A673 (cell line): ENCODE data around the gene EHBP1L1. TPM values are rescaled to one million over a fixed set of nuclear protein-coding genes. Genes with fewer than 3 reads are reported as not detected.

Experiments used
- BruUV-seq: library from RNA; stranded (reverse); fragments of 400-500 nt; replicated peaks from 2 replicates; lab custom pipeline; 2021; lab: Mats Ljungman, UMichigan
- CTCF ChIA-PET: fragments of 300-600 bp; sonication (Branson Sonifier 250); formaldehyde crosslinking; loops from one replicate; lab custom pipeline; 2022; ENCODE audit warnings: antibody characterized with exemption; lab: Charles Lee
- POLR2A ChIA-PET: fragments of 300-600 bp; sonication (Branson Sonifier 250); formaldehyde crosslinking; loops from one replicate; lab custom pipeline; 2022; ENCODE audit warnings: antibody characterized with exemption; ENCODE audit not compliant: low non-redundant PET; lab: Charles Lee
- DNase-seq: peaks from one replicate; pipeline ENCODE4 v3.0.0-alpha.2; 2015; ENCODE audit warnings: low spot score
- H3K27ac ChIP-seq: fragments of 200-600 bp; sonication (generic); 2 replicates; pipeline ENCODE4 v1.5.1; 2016; ENCODE audit warnings: mixed run types, low read depth, mild to moderate bottlenecking, mixed read lengths, antibody characterized with exemption, low read length; ENCODE audit not compliant: poor library complexity, severe bottlenecking
- H3K27me3 ChIP-seq: fragments of 200-600 bp; sonication (generic); replicated peaks from 2 replicates; pipeline ENCODE4 v1.6.1; 2017; ENCODE audit warnings: mixed run types, low read depth, mild to moderate bottlenecking, mixed read lengths, antibody characterized with exemption, low read length; ENCODE audit not compliant: insufficient read depth, poor library complexity
- H3K36me3 ChIP-seq: fragments of 200-600 bp; sonication (generic); 2 replicates; pipeline ENCODE4 v1.6.1; 2016; ENCODE audit warnings: mixed run types, mild to moderate bottlenecking, mixed read lengths, antibody characterized with exemption, low read length; ENCODE audit not compliant: insufficient read depth, poor library complexity, severe bottlenecking
- H3K4me1 ChIP-seq: fragments of 200-600 bp; sonication (generic); 2 replicates; pipeline ENCODE4 v1.6.1; 2017; ENCODE audit warnings: mixed run types, mild to moderate bottlenecking, mixed read lengths, antibody characterized with exemption, low read length; ENCODE audit not compliant: insufficient read depth, poor library complexity, severe bottlenecking
- H3K4me3 ChIP-seq: fragments of 200-600 bp; sonication (generic); 2 replicates; pipeline ENCODE4 v1.5.1; 2016; ENCODE audit warnings: low read depth, mixed run types, mild to moderate bottlenecking, mixed read lengths, low read length; ENCODE audit not compliant: poor library complexity, severe bottlenecking
- H3K9me3 ChIP-seq: fragments of 200-600 bp; sonication (generic); 2 replicates; pipeline ENCODE4 v1.6.1; 2016; ENCODE audit warnings: mixed run types, low read depth, mild to moderate bottlenecking, mixed read lengths, antibody characterized with exemption, low read length; ENCODE audit not compliant: poor library complexity, severe bottlenecking
- EZH2 ChIP-seq: fragments of 200-600 bp; sonication (generic); IDR thresholded peaks from 2 replicates; pipeline ENCODE4 v1.6.1; 2017; ENCODE audit warnings: borderline replicate concordance, low read depth, mild to moderate bottlenecking, mixed read lengths, antibody characterized with exemption, low read length; ENCODE audit not compliant: poor library complexity, severe bottlenecking
- intact Hi-C: fragments of 100-400 bp; cut with micrococcal nuclease; formaldehyde crosslinking; loops from one replicate; pipeline ENCODE4 v1.10.0; 2022; ENCODE audit not compliant: unreplicated experiment
- total RNA-seq: library from RNA; stranded (reverse); gene quantifications from 2 replicates; pipeline ENCODE4 v1.2.3, GENCODE V29; 2021
- TF ChIP-seq, protein P1 (sequence below): fragments of 300-800, 200-600 bp; sonication (generic); conservative IDR thresholded peaks from 2 replicates; pipeline ENCODE4 v1.5.1; 2017; ENCODE audit warnings: low read depth, mild to moderate bottlenecking, antibody characterized with exemption, low read length, moderate library complexity, mixed read lengths

Gene EHBP1L1
- total RNA-seq, 1 experiment from 2014 or later = 29.5 TPM

DNA sequence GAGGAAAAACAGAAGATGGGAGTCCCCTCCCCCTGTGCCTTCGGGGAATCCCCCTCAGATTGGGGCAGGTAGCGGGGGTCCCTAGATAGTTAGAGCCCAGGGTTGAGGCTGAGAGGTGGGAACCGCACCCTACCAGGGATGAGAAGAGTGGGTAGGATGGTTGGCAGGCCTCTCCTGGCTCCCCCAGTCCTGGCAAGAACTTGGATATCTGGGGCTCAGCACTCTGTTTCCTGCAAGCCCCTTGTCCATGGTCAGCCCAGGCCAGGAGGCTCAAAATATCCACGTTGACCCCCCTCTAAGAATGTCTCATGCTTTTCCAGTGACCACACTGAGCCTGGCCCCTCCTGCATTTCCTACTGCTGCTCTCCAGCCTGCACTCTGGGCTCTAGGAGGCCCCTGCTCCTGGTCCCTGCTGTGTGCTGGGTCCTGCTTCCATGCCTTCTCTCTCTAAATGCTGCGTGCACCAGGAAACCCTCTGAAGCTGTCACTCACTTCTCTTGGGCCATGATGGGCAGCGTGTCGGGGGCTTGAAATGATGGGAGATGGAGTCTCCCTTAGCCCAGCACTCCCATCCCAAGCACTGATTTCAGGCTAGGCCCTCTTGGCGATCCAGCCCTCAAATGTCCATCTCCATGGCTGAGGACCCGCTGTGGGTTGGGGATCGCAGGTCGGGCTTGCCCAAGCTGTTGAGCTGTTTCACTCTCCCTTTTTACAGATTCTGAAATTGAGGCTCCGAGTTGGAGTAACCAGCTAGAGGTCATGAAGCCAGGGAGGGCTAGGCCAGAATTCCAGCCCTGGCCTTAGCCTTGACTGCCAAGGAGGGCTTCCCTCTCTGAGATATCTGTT lies 36.1 kb downstream of the EHBP1L1 start:
- intact Hi-C loops = no loop called here
- POLR2A ChIA-PET = interaction anchor here (0.5 to 0.6 kb wide), 2 partner anchors 40 to 108 kb away, joined by 3 to 12 read pairs; partner anchors contain the start of gene FAM89B
- no peaks in the 10 kb centered on the region for H3K9me3 ChIP-seq
- TF ChIP-seq, protein P1, sequence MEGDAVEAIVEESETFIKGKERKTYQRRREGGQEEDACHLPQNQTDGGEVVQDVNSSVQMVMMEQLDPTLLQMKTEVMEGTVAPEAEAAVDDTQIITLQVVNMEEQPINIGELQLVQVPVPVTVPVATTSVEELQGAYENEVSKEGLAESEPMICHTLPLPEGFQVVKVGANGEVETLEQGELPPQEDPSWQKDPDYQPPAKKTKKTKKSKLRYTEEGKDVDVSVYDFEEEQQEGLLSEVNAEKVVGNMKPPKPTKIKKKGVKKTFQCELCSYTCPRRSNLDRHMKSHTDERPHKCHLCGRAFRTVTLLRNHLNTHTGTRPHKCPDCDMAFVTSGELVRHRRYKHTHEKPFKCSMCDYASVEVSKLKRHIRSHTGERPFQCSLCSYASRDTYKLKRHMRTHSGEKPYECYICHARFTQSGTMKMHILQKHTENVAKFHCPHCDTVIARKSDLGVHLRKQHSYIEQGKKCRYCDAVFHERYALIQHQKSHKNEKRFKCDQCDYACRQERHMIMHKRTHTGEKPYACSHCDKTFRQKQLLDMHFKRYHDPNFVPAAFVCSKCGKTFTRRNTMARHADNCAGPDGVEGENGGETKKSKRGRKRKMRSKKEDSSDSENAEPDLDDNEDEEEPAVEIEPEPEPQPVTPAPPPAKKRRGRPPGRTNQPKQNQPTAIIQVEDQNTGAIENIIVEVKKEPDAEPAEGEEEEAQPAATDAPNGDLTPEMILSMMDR = no peak
- no peak for TF ChIP-seq EZH2
- H3K4me1 ChIP-seq = peaks cover 28% of the 10 kb centered on the region
- no peaks in the 10 kb centered on the region for H3K36me3 ChIP-seq
- H3K27me3 ChIP-seq = no peaks in the 10 kb centered on the region
- CTCF ChIA-PET = no interaction called here
- BruUV-seq = no TSS peak
- peak overlapping the region; percentile 92 for H3K4me3 ChIP-seq
- no peak for DNase-seq
- peak overlapping the region; percentile 90 for H3K27ac ChIP-seq

DNA sequence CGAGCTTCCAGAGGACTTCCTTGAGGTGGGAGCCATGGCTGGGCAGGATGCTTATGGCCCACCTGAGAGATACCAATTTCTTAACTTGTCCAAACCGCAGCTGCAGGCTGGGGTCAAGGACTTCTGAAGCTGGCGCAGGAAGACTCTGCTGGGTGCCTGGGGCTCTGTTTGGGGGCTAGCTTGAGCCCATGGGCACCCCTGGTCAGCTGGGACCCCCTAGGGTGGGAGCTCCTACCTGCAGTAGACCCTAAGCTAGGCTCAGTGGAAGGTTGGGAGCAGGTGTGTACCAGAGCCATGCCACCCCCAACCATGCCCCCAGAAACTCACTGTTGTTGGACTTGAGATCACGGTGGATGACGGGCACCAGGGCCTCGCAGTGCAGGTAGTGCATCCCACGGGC lies 36.8 kb downstream of the EHBP1L1 start:
- peaks cover 5% of the 10 kb centered on the region for H3K36me3 ChIP-seq
- no peaks in the 10 kb centered on the region for H3K27me3 ChIP-seq
- intact Hi-C loops = no loop called here
- peaks cover 25% of the 10 kb centered on the region for H3K4me1 ChIP-seq
- ChIA-PET CTCF (no interaction called here), POLR2A (interaction anchor here (0.5 to 0.6 kb wide), 2 partner anchors 40 to 109 kb away, joined by 3 to 12 read pairs; partner anchors contain the start of gene FAM89B)
- H3K9me3 ChIP-seq = no peaks in the 10 kb centered on the region
- BruUV-seq = no TSS peak
- DNase-seq = no peak
- TF ChIP-seq EZH2 = no peak
- TF ChIP-seq, protein P1 = no peak
- H3K27ac ChIP-seq = peak overlapping the region; percentile 90
- H3K4me3 ChIP-seq = peak overlapping the region; percentile 92

DNA sequence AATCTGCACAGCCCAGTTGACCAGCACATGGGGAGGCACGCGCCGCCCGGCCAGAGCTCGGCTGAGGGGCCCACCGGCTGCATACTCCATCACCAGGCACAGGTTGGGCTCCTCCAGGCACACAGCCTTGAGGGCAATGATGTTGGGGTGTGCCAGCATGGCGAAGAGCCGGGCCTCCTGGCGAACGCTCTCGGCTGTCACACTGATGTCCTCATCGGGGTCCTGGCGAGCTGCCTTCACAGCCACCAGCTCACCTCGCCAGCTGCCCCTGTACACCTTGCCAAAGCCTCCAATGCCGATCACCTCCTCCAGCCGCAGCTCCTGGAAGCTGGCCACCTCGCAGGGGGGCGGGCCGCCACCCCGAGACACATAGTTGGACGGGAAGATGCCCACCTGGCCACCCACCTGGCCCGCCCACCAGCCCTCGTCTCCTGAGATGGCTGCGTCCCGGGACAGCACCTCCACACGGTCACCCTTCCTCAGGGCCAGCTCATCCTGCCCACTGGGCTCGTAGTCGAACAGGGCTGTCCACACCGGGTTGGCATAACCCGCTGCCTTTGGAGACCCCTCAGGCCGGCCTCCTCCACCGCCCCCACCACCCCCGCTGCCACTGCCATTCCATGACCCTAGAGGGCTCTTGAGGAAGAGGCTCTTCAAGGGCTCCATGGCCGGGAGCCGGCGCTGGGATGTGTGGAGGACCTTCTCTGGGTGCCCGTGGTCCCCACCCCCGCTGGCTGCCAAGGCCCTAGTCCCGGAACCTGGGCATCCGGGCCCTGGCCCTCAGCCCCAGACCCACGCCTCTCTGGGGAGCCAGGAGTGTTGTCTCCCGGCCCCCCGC lies 37.5 kb downstream of the EHBP1L1 start:
- ChIA-PET CTCF (no interaction called here), POLR2A (interaction anchor here (0.5 to 0.6 kb wide), 2 partner anchors 41 to 109 kb away, joined by 3 to 12 read pairs; partner anchors contain the start of gene FAM89B)
- no peaks in the 10 kb centered on the region for H3K27me3 ChIP-seq
- no TSS peak for BruUV-seq
- peaks cover 11% of the 10 kb centered on the region for H3K36me3 ChIP-seq
- DNase-seq = no peak
- H3K4me1 ChIP-seq = peaks cover 25% of the 10 kb centered on the region
- TF ChIP-seq, protein P1 = no peak
- no peak for TF ChIP-seq EZH2
- no peaks in the 10 kb centered on the region for H3K9me3 ChIP-seq
- H3K4me3 ChIP-seq = peak overlapping the region; percentile 92
- intact Hi-C loops = no loop called here
- H3K27ac ChIP-seq = peak overlapping the region; percentile 90
